ENCODE measurements around the gene TMIGD2.
"Not testable (repeated sequence)": the region's sequence is repeated elsewhere in the genome, so short reads cannot be mapped to it uniquely, and the experiment has no call there.

TMIGD2 gene

DNA sequence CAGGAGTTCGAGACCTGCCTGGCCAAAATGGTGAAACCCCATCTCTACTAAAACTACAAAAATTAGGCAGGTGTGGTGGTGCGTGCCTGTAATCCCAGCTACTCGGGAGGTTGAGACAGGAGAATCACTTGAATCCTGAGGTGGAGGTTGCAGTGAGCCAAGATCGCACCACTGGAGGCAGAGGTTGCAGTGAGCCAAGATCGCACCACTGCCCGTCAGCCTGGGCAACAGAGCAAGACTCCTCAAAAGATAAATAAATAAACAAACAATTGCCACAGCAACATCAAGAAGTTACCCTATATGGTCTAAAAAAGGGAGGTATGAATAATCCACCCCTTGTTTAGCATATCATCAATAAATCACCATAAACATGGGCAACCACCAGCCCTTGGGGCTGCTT is 56.3 kb downstream of the TMIGD2 start:
- not testable (repeated sequence) for H3K4me1 ChIP-seq (ENCODE audit: control insufficient read depth, low read depth, low read length); H3K27me3 ChIP-seq (ENCODE audit: control insufficient read depth, insufficient read depth, low read length); H3K9me3 ChIP-seq (ENCODE audit: control insufficient read depth, low read depth, low read length)
- H3K9ac ChIP-seq (ENCODE audit: low read length), result peak overlapping the region; percentile 95
- H3K27ac ChIP-seq (ENCODE audit: low read length), result peak overlapping the region; percentile 88
- peaks cover 17% of the 10 kb centered on the region for H3K36me3 ChIP-seq (ENCODE audit: control insufficient read depth, low read depth, low read length)
- H3K4me3 ChIP-seq (ENCODE audit: low read length), result peak overlapping the region; percentile 98
